ENCODE results near the gene NPW. TPM values are rescaled to one million over a fixed set of nuclear protein-coding genes. Genes with fewer than 3 reads are reported as not detected.

Gene NPW
- total RNA-seq (2021; fragmentation: NEBNext Ultra II Directional; extraction: Animal tissue kit (Norgen Biotek cat#: 25700)) (8.1 and 10.3 TPM in 2 replicates), polyA plus RNA-seq (2011; rRNA removed) (4.0 and 7.8 TPM in 2 replicates), polyA minus RNA-seq (2011; rRNA and poly(A)+ RNA removed) (not detected in 2 replicates)
- polyA plus RNA-seq (2011; cell fraction: cytosol; rRNA removed) = 2.0 TPM
- polyA plus RNA-seq (2011; cell fraction: nucleus; rRNA removed) = 4.4 TPM
- polyA plus RNA-seq (2012, experiment 1 of 2) = 3.4 to 6.5 TPM (median 4.5 TPM) in 4 replicates
- polyA plus RNA-seq (2012, experiment 2 of 2) = 9.6 TPM
- polyA plus RNA-seq (2013, experiment 1 of 2) = 11.2 TPM
- 14.0 TPM for polyA plus RNA-seq (2013, experiment 2 of 2)
- polyA minus RNA-seq (2011; cell fraction: cytosol; rRNA and poly(A)+ RNA removed) = 9.9 TPM
- 1.4 TPM for polyA minus RNA-seq (2011; cell fraction: nucleus; rRNA and poly(A)+ RNA removed)
- long read RNA-seq, experiment 1, transcript NPW-202 (2 exons, 991 nt) = major isoform, 35 of 37 reads
- long read RNA-seq, experiment 1, partial matches to known transcripts = 0 of 37 reads
- long read RNA-seq, experiment 1, other reads (novel, unspliced or antisense) = 2 of 37 reads
- long read RNA-seq, experiment 2 = 0 reads

GRCh38 chr16:2019518-2019920 is at the start of gene NPW:
TSS of gene NPW (plus strand) at chr16:2019785.
- H3K27ac ChIP-seq (ENCODE audit: low read depth, low read length) = no peak within 1 kb of the TSS
- ChIA-PET POLR2A (ENCODE audit: partially characterized antibody) (interaction anchor here (1.0 to 2.0 kb wide), 8 partner anchors 11 to 135 kb away, joined by 3 to 9 read pairs (median 5); partner anchors contain the start of genes RPS2 and TRAF7), CTCF (ENCODE audit: partially characterized antibody) (interaction anchor here (0.9 to 7.5 kb wide), 11 partner anchors 11 to 127 kb away, joined by 3 to 55 read pairs (median 5); no protein-coding TSS in a partner anchor)
- H4K8ac ChIP-seq (ENCODE audit: extremely low read depth, insufficient read depth, low read length) = peak within 1 kb of the TSS; percentile 46
- no peak for TF ChIP-seq FOSL1 (IDR thresholded peaks at IDR 0.05; ENCODE audit: insufficient read depth, low read depth, low read length)
- TF ChIP-seq RBBP5 (IDR thresholded peaks at IDR 0.05; ENCODE audit: borderline replicate concordance, low read depth, low read length) = 0 out of 2 replicates have a peak, but pooled peaks have one; percentile 15
- TF ChIP-seq HDAC6 (IDR thresholded peaks at IDR 0.05; ENCODE audit: low read depth, low read length) = no peak
- TF ChIP-seq NRF1 (IDR thresholded peaks at IDR 0.05; ENCODE audit: low read depth, low read length) = no peak
- TF ChIP-seq SIN3A (conservative IDR thresholded peaks at IDR 0.05 in 1 of 2, IDR thresholded peaks at IDR 0.05 in 1 of 2; ENCODE audit: low read depth in 1 of 2, low read length in 2 of 2) = no peak
- TF ChIP-seq ASH2L (IDR thresholded peaks at IDR 0.05; ENCODE audit: low read length) = no peak
- TF ChIP-seq SIRT6 (IDR thresholded peaks at IDR 0.05; ENCODE audit: low read length) = no peak
- peak; percentile 73; the same call in 1 of the 2 replicates for TF ChIP-seq EGR1 (IDR thresholded peaks at IDR 0.05; ENCODE audit: borderline replicate concordance, low read depth, low read length)
- no peak for TF ChIP-seq CHD2 (IDR thresholded peaks at IDR 0.05; ENCODE audit: low read length)
- no peak within 1 kb of the TSS for H2BK15ac ChIP-seq (ENCODE audit: low read length)
- H3K14ac ChIP-seq (ENCODE audit: insufficient read length) = no peak within 1 kb of the TSS
- H3K36me3 ChIP-seq (ENCODE audit: control insufficient read depth in 2 of 4, insufficient read depth in 4 of 4, low read length in 3 of 4) = peaks cover 0 to 5% (median 0%) of the 10 kb centered on the region in 4 experiments; a peak in 1 of 8 replicates
- no peaks in the 10 kb centered on the region for H3K9me3 ChIP-seq (ENCODE audit: insufficient read depth in 2 of 2, low read depth in 1 of 2, low read length in 1 of 2)
- H3K79me1 ChIP-seq (ENCODE audit: low read depth, low read length) = no peaks in the 10 kb centered on the region
- H4K20me1 ChIP-seq (replicated peaks in 1 of 2; ENCODE audit: control insufficient read depth in 1 of 2, insufficient read depth in 2 of 2, low read length in 2 of 2) = no peaks in the 10 kb centered on the region
- H3K23me2 ChIP-seq (ENCODE audit: low read depth, low read length) = peaks cover 8% of the 10 kb centered on the region; the same call in 1 of the 2 replicates
- H2AFZ ChIP-seq (ENCODE audit: low read length) = peak within 1 kb of the TSS; percentile 6; the same call in 1 of the 2 replicates
- peaks cover 0 to 21% (median 8%) of the 10 kb centered on the region in 4 experiments; a peak in 5 of 7 replicates for H3K4me1 ChIP-seq (replicated peaks in 1 of 4; ENCODE audit: control insufficient read depth in 3 of 4, insufficient read depth in 4 of 4, low read length in 3 of 4)
- H3K4ac ChIP-seq (replicated peaks; ENCODE audit: insufficient read length, low read depth, low read length) = no peak within 1 kb of the TSS
- H2BK5ac ChIP-seq (ENCODE audit: low read depth, low read length) = no peak within 1 kb of the TSS
- H3K79me2 ChIP-seq (ENCODE audit: control insufficient read depth in 1 of 2, insufficient read depth in 2 of 2, low read length in 2 of 2) = no peaks in the 10 kb centered on the region
- 5% methylated on average over 20 of the region's 33 CpGs; no CpG with 5 or more reads in 1 of the 2 experiments for WGBS, 2 experiments (ENCODE audit: extremely low coverage in 1 of 2, insufficient coverage in 1 of 2, insufficient read length in 1 of 2, insufficient replicate concordance in 2 of 2, low coverage in 1 of 2, low lambda C conversion rate in 2 of 2, missing lambda C conversion rate in 1 of 2)
- no peak within 1 kb of the TSS; a peak in 2 of 7 replicates for H3K9ac ChIP-seq (replicated peaks in 1 of 4; ENCODE audit: extremely low read depth in 1 of 4, low read depth in 3 of 4, low read length in 3 of 4)
- H4K5ac ChIP-seq (ENCODE audit: insufficient read length, low read depth, low read length) = no peak within 1 kb of the TSS
- H2AK5ac ChIP-seq (ENCODE audit: low read depth, low read length) = no peak within 1 kb of the TSS
- peak within 1 kb of the TSS; percentile 21 to 59 (median 29); a peak in 7 of 8 replicates for H3K4me3 ChIP-seq (ENCODE audit: extremely low read depth in 1 of 4, insufficient read depth in 2 of 4, low read depth in 3 of 4, low read length in 4 of 4)
- FAIRE-seq (no peak), DNase-seq (ENCODE audit: low read depth in 1 of 2, low spot score in 2 of 2) (peak in 1 of 2 experiments; percentile 78)
- peak within 1 kb of the TSS; percentile 71 to 79 for H3K4me2 ChIP-seq (ENCODE audit: insufficient read depth in 1 of 2, low read depth in 2 of 2, low read length in 2 of 2)
- peak within 1 kb of the TSS; percentile 3; the same call in 1 of the 2 replicates for H3K18ac ChIP-seq (ENCODE audit: extremely low read depth, low read length)
- H3K23ac ChIP-seq (ENCODE audit: insufficient read length) = no peak within 1 kb of the TSS
- H2BK120ac ChIP-seq (replicated peaks; ENCODE audit: low read depth, low read length) = no peak within 1 kb of the TSS
- H2BK20ac ChIP-seq (ENCODE audit: low read length) = no peak within 1 kb of the TSS
- peaks cover 22 to 38% (median 32%) of the 10 kb centered on the region in 4 experiments for H3K27me3 ChIP-seq (replicated peaks in 1 of 4; ENCODE audit: control insufficient read depth in 3 of 4, extremely low read depth in 1 of 4, insufficient read depth in 3 of 4, low read length in 3 of 4)
- no peak within 1 kb of the TSS; the same call in 1 of the 2 replicates for H2BK12ac ChIP-seq (ENCODE audit: low read depth, low read length)
- H3K56ac ChIP-seq (replicated peaks; ENCODE audit: insufficient read length, low read depth, low read length) = no peak within 1 kb of the TSS
- no peak within 1 kb of the TSS for H4K91ac ChIP-seq (replicated peaks; ENCODE audit: insufficient read length, low read length)
